Ishikawa (cell line): ENCODE data around the gene RAX.

Source experiments
- CEBPB ChIP-seq: IDR thresholded peaks from 2 replicates; pipeline ENCODE4 v1.6.1; 2012
- CREB1 ChIP-seq: IDR thresholded peaks from 2 replicates; pipeline ENCODE4 v1.6.1; 2012; ENCODE audit warnings: low read depth
- EGR1 ChIP-seq: IDR thresholded peaks from 2 replicates; pipeline ENCODE4 v1.6.1; 2012
- EP300 ChIP-seq: IDR thresholded peaks from 2 replicates; pipeline ENCODE4 v1.6.1; 2012; ENCODE audit warnings: borderline replicate concordance
- FOXM1 ChIP-seq: IDR thresholded peaks from 2 replicates; pipeline ENCODE4 v1.6.1; 2012; ENCODE audit warnings: low read depth, borderline replicate concordance
- MAX ChIP-seq: IDR thresholded peaks from 2 replicates; pipeline ENCODE4 v1.6.1; 2012
- NFIC ChIP-seq: IDR thresholded peaks from 2 replicates; pipeline ENCODE4 v1.6.1; 2012
- RAD21 ChIP-seq: IDR thresholded peaks from 2 replicates; pipeline ENCODE4 v1.6.1; 2012; ENCODE audit warnings: low read depth
- TAF1 ChIP-seq: IDR thresholded peaks from 2 replicates; pipeline ENCODE4 v1.6.1; 2012; ENCODE audit warnings: low read depth, mild to moderate bottlenecking
- TCF12 ChIP-seq: IDR thresholded peaks from 2 replicates; pipeline ENCODE4 v1.6.1; 2012; ENCODE audit warnings: low read depth
- TEAD4 ChIP-seq: IDR thresholded peaks from 2 replicates; pipeline ENCODE4 v1.6.1; 2012
- USF1 ChIP-seq: IDR thresholded peaks from 2 replicates; pipeline ENCODE4 v1.6.1; 2012
- YY1 ChIP-seq: IDR thresholded peaks from 2 replicates; pipeline ENCODE4 v1.6.1; 2012; ENCODE audit warnings: low read depth
- ZBTB7A ChIP-seq: IDR thresholded peaks from 2 replicates; pipeline ENCODE4 v1.6.1; 2012; ENCODE audit warnings: low read depth
- TF ChIP-seq, protein P1 (sequence below): IDR thresholded peaks from 2 replicates; pipeline ENCODE4 v1.6.1; 2012; ENCODE audit warnings: low read depth, mild to moderate bottlenecking

RAX gene

DNA sequence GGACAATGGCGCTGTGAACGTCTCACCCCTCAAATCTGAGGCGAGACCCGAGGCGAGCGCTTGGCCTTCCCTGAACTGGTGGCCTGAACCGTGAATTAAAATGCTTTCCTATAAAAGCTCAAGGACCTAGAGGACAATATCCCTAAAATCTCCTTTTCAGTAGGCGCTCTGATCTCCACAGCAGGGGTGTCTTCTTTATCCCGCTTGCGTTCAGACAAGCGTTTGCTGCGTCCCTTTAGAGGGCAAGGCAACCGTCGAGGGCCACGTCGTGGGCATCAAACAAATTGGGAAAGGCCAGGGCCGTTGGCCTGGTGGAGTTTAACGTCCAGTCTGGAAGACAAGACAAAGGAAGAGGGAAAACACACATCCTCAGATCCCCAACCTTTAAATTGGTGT, 1.3 kb upstream of the RAX start:
- TF ChIP-seq EP300 (no peak), TCF12 (no peak), USF1 (no peak), TAF1 (no peak), MAX (no peak), RAD21 (no peak), YY1 (no peak), ZBTB7A (no peak), NFIC (no peak), TEAD4 (no peak), CREB1 (no peak), EGR1 (no peak), CEBPB (no peak), FOXM1 (no peak)
- TF ChIP-seq, protein P1, sequence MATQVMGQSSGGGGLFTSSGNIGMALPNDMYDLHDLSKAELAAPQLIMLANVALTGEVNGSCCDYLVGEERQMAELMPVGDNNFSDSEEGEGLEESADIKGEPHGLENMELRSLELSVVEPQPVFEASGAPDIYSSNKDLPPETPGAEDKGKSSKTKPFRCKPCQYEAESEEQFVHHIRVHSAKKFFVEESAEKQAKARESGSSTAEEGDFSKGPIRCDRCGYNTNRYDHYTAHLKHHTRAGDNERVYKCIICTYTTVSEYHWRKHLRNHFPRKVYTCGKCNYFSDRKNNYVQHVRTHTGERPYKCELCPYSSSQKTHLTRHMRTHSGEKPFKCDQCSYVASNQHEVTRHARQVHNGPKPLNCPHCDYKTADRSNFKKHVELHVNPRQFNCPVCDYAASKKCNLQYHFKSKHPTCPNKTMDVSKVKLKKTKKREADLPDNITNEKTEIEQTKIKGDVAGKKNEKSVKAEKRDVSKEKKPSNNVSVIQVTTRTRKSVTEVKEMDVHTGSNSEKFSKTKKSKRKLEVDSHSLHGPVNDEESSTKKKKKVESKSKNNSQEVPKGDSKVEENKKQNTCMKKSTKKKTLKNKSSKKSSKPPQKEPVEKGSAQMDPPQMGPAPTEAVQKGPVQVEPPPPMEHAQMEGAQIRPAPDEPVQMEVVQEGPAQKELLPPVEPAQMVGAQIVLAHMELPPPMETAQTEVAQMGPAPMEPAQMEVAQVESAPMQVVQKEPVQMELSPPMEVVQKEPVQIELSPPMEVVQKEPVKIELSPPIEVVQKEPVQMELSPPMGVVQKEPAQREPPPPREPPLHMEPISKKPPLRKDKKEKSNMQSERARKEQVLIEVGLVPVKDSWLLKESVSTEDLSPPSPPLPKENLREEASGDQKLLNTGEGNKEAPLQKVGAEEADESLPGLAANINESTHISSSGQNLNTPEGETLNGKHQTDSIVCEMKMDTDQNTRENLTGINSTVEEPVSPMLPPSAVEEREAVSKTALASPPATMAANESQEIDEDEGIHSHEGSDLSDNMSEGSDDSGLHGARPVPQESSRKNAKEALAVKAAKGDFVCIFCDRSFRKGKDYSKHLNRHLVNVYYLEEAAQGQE: no peak

DNA sequence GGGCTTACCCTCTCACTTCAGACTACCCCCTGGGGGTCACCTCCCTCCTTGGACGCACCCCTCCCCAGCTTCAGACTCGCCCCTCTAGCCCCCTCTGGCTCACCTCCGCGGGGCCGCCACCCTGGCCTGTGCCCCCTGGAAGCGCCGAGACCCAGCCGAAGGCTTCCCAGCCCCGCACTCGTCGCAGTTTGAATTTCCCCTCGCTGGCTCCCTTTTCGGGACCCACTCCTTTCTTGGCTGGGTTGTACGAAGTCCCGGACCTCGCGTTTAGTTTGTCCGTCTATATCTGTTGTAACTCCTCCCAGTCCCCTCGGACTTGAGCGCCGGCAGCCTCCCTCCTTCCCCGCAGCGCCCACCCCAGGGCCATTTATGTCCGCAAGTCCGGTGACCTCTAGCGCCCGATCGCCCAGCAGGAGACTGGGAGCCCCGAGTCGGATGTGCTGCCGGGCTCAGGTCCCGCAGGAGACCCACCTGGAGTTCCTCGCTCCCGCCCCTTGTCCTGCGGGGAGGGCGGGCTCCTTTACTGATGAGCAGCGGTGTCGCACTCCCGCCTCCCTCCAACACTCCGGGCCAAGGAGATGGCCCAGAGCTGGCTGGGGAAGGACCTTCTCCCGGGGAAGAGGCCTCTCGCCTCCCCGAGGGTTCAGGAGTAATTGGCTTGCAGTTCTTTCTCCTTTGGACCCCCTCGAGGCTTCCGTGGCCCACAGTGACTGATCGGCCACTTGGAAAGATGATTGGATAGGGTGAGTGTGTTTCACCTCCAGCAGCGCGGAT, 692 bp upstream of the RAX start:
- TF ChIP-seq, protein P1: no peak
- TF ChIP-seq USF1 (no peak), EP300 (no peak), NFIC (no peak), TAF1 (no peak), EGR1 (no peak), CREB1 (no peak), TEAD4 (no peak), CEBPB (no peak), TCF12 (no peak)

GRCh38 chr18:59272221-59272888, 899 bp downstream of the RAX start:
- TF ChIP-seq, protein P1: no peak
- TF ChIP-seq TEAD4 (no peak), CEBPB (no peak), TAF1 (no peak), CREB1 (no peak), YY1 (no peak), TCF12 (no peak), EGR1 (no peak), ZBTB7A (no peak)

DNA sequence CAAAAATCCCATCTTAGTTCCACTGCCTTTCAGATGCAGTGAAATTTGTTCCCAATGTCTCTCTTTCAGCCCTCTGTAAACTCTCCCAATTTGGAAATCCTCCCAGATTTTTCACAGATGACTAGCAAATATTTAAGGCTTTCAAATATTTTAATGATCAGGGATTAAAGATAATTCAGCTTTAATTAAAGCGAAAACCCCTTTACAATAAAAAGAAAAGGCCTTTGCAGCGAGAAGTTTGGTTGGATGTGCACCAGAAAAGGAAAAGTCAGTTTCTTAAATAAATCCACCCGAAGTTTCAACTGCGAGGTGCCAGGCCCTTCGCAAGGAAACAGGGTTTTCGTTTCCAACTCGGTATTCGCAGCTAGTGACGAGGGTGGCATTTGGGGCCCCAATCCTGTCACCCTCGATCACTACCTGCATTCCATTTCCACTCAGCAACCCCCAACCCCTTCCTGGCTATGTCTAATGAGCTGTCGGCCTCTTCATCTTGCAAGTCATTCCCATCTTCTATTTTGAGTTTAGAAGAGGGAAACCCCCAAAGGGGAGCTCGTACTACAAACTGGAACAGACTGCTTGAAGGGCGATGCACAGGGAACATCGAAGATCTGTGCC, 1.5 kb downstream of the RAX start:
- TF ChIP-seq ZBTB7A: no peak
- TF ChIP-seq TCF12: no peak
- no peak for TF ChIP-seq RAD21
- no peak for TF ChIP-seq TAF1
- TF ChIP-seq EP300: no peak
- no peak for TF ChIP-seq TEAD4
- TF ChIP-seq, protein P1: no peak
- TF ChIP-seq CEBPB: no peak
- no peak for TF ChIP-seq USF1
- TF ChIP-seq MAX: no peak
- TF ChIP-seq EGR1: no peak
- TF ChIP-seq FOXM1: no peak
